K562 (cell line): ENCODE measurements around the gene SPINK9.

Experiments used
- EZH2 ChIP-seq: IDR thresholded peaks from 2 replicates; pipeline ENCODE4 v1.6.1; 2012; ENCODE audit warnings: low read depth, mild to moderate bottlenecking, inconsistent platforms, low read length, borderline replicate concordance
- KDM1A ChIP-seq, 2 experiments: fragments of 450-650 bp; IDR thresholded peaks; 2 replicates each; pipeline ENCODE4 v1.6.1; 2016; ENCODE audit warnings: mild to moderate bottlenecking in 2 of 2
- POLR2A ChIP-seq: fragments of 450-650 bp; conservative IDR thresholded peaks from 2 replicates; pipeline ENCODE4 v1.6.1; 2016
- RAD21 ChIP-seq, 2 experiments: fragments of 250-450 bp in 1 of 2; fragments of 450-650 bp in 1 of 2; sonication (Bioruptor Pico) in 1 of 2; formaldehyde crosslinking in 1 of 2; IDR thresholded peaks in 1 of 2; conservative IDR thresholded peaks in 1 of 2; 2 replicates each; pipeline versions ENCODE4 v1.4.0 to v1.8.0; 2020 to 2022; ENCODE audit warnings: mild to moderate bottlenecking in 2 of 2, moderate library complexity in 1 of 2
- RBM22 ChIP-seq: fragments of 200-400 bp; formaldehyde crosslinking; IDR thresholded peaks from 2 replicates; pipeline ENCODE4 v1.6.1; 2018; ENCODE audit warnings: low read length, low read depth; ENCODE audit not compliant: poor library complexity, severe bottlenecking
- SMAD4 ChIP-seq: fragments of 250-450 bp; sonication (Bioruptor Pico); conservative IDR thresholded peaks from 2 replicates; pipeline ENCODE4 v1.8.0; 2021; ENCODE audit warnings: inconsistent platforms, mild to moderate bottlenecking, moderate library complexity
- SRF ChIP-seq, 2 experiments: fragments of 250-450, 450-650 bp in 1 of 2; sonication (Bioruptor Pico) in 1 of 2; sonication (generic) in 1 of 2; formaldehyde crosslinking; IDR thresholded peaks; 2 replicates each; pipeline versions ENCODE4 v1.5.0 to v1.5.1; 2020 to 2022; ENCODE audit warnings: mild to moderate bottlenecking in 1 of 2, missing genetic modification reagents in 1 of 2
- ZNF316 ChIP-seq: fragments of 450-650 bp; IDR thresholded peaks from 2 replicates; pipeline ENCODE4 v1.6.1; 2016
- TF ChIP-seq, protein P1 (sequence below): sonication (generic); formaldehyde crosslinking; IDR thresholded peaks from 2 replicates; pipeline ENCODE4 v1.8.0; 2023; ENCODE audit warnings: missing genetic modification reagents, mild to moderate bottlenecking, borderline replicate concordance
- TF ChIP-seq, protein P2 (sequence below), 2 experiments: fragments of 450-650 bp in 1 of 2; sonication (generic) in 1 of 2; formaldehyde crosslinking in 1 of 2; IDR thresholded peaks in 1 of 2; conservative IDR thresholded peaks in 1 of 2; 2 replicates each; pipeline versions ENCODE4 v1.6.1 to v1.8.1; 2016 to 2023; ENCODE audit warnings: mild to moderate bottlenecking in 2 of 2, moderate library complexity in 2 of 2, inconsistent platforms in 1 of 2, missing genetic modification reagents in 1 of 2
- TF ChIP-seq, protein P3 (sequence below), 3 experiments: IDR thresholded peaks in 2 of 3; conservative IDR thresholded peaks in 1 of 3; 2 replicates each; pipeline ENCODE4 v1.5.1; 2011 to 2012; ENCODE audit warnings: low read length in 3 of 3, mild to moderate bottlenecking in 3 of 3, control low read depth in 2 of 3, improper control_type of control experiment in 1 of 3, inconsistent platforms in 1 of 3, low read depth in 1 of 3, mixed read lengths in 1 of 3, moderate library complexity in 1 of 3; ENCODE audit not compliant: insufficient read depth in 2 of 3
- TF ChIP-seq, protein P4 (sequence below): sonication (generic); formaldehyde crosslinking; IDR thresholded peaks from 2 replicates; pipeline ENCODE4 v1.4.0; 2020; ENCODE audit warnings: mild to moderate bottlenecking, missing genetic modification reagents
- TF ChIP-seq, protein P5 (sequence below), 2 experiments: fragments of 450-650 bp in 1 of 2; IDR thresholded peaks; 2 replicates each; pipeline ENCODE4 v1.6.1; 2011 to 2017; ENCODE audit warnings: low read depth in 2 of 2, antibody characterized with exemption in 1 of 2, borderline replicate concordance in 1 of 2, low read length in 1 of 2, mild to moderate bottlenecking in 1 of 2, mixed read lengths in 1 of 2; ENCODE audit not compliant: control insufficient read depth in 1 of 2
- TF ChIP-seq, protein P6 (sequence below): sonication (generic); formaldehyde crosslinking; IDR thresholded peaks from 2 replicates; pipeline ENCODE4 v1.8.1; 2022; ENCODE audit warnings: missing genetic modification reagents

DNA sequence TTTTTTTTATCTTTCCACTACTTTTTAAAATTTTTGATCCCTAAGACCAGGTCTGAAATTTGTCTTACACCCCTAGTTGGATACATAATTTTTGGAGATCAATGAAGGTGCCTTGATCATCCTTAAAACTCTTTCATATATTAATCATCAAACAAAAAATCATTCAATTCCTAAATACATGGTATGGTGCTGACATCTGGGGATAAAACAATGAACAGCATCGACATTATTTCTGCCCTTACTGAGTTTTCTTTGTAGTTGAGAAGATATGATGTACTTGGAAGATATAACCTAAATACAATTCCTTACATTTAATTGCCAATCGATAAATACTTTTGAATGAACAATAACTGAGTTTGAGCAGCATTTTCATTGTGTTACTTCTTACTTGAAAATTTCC, 18.3 kb downstream of the SPINK9 start:
- TF ChIP-seq, protein P1, sequence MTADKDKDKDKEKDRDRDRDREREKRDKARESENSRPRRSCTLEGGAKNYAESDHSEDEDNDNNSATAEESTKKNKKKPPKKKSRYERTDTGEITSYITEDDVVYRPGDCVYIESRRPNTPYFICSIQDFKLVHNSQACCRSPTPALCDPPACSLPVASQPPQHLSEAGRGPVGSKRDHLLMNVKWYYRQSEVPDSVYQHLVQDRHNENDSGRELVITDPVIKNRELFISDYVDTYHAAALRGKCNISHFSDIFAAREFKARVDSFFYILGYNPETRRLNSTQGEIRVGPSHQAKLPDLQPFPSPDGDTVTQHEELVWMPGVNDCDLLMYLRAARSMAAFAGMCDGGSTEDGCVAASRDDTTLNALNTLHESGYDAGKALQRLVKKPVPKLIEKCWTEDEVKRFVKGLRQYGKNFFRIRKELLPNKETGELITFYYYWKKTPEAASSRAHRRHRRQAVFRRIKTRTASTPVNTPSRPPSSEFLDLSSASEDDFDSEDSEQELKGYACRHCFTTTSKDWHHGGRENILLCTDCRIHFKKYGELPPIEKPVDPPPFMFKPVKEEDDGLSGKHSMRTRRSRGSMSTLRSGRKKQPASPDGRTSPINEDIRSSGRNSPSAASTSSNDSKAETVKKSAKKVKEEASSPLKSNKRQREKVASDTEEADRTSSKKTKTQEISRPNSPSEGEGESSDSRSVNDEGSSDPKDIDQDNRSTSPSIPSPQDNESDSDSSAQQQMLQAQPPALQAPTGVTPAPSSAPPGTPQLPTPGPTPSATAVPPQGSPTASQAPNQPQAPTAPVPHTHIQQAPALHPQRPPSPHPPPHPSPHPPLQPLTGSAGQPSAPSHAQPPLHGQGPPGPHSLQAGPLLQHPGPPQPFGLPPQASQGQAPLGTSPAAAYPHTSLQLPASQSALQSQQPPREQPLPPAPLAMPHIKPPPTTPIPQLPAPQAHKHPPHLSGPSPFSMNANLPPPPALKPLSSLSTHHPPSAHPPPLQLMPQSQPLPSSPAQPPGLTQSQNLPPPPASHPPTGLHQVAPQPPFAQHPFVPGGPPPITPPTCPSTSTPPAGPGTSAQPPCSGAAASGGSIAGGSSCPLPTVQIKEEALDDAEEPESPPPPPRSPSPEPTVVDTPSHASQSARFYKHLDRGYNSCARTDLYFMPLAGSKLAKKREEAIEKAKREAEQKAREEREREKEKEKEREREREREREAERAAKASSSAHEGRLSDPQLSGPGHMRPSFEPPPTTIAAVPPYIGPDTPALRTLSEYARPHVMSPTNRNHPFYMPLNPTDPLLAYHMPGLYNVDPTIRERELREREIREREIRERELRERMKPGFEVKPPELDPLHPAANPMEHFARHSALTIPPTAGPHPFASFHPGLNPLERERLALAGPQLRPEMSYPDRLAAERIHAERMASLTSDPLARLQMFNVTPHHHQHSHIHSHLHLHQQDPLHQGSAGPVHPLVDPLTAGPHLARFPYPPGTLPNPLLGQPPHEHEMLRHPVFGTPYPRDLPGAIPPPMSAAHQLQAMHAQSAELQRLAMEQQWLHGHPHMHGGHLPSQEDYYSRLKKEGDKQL (CRISPR knock-in tag), result no peak
- no peak for TF ChIP-seq RBM22
- TF ChIP-seq, protein P2, sequence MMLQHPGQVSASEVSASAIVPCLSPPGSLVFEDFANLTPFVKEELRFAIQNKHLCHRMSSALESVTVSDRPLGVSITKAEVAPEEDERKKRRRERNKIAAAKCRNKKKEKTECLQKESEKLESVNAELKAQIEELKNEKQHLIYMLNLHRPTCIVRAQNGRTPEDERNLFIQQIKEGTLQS (IDR thresholded peaks at IDR 0.05), result no peak
- TF ChIP-seq, protein P2 (CRISPR knock-in tag; conservative IDR thresholded peaks at IDR 0.05), result no peak
- no peak for TF ChIP-seq SMAD4
- no peak for TF ChIP-seq SRF (CRISPR knock-in tag; IDR thresholded peaks at IDR 0.05)
- no peak for TF ChIP-seq EZH2
- TF ChIP-seq ZNF316, result no peak
- TF ChIP-seq RAD21 (CRISPR knock-in tag; conservative IDR thresholded peaks at IDR 0.05 in 1 of 2, IDR thresholded peaks at IDR 0.05 in 1 of 2), result peak; percentile 23 to 69; a peak in 3 of 4 replicates
- TF ChIP-seq, protein P3, sequence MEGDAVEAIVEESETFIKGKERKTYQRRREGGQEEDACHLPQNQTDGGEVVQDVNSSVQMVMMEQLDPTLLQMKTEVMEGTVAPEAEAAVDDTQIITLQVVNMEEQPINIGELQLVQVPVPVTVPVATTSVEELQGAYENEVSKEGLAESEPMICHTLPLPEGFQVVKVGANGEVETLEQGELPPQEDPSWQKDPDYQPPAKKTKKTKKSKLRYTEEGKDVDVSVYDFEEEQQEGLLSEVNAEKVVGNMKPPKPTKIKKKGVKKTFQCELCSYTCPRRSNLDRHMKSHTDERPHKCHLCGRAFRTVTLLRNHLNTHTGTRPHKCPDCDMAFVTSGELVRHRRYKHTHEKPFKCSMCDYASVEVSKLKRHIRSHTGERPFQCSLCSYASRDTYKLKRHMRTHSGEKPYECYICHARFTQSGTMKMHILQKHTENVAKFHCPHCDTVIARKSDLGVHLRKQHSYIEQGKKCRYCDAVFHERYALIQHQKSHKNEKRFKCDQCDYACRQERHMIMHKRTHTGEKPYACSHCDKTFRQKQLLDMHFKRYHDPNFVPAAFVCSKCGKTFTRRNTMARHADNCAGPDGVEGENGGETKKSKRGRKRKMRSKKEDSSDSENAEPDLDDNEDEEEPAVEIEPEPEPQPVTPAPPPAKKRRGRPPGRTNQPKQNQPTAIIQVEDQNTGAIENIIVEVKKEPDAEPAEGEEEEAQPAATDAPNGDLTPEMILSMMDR (IDR thresholded peaks at IDR 0.05 in 2 of 3, conservative IDR thresholded peaks at IDR 0.05 in 1 of 3; ENCODE audit: insufficient read depth in 2 of 3, low read depth in 1 of 3, low read length in 3 of 3), result peak in 1 of 3 experiments; percentile 38; a peak in 2 of 6 replicates
- TF ChIP-seq, protein P4, sequence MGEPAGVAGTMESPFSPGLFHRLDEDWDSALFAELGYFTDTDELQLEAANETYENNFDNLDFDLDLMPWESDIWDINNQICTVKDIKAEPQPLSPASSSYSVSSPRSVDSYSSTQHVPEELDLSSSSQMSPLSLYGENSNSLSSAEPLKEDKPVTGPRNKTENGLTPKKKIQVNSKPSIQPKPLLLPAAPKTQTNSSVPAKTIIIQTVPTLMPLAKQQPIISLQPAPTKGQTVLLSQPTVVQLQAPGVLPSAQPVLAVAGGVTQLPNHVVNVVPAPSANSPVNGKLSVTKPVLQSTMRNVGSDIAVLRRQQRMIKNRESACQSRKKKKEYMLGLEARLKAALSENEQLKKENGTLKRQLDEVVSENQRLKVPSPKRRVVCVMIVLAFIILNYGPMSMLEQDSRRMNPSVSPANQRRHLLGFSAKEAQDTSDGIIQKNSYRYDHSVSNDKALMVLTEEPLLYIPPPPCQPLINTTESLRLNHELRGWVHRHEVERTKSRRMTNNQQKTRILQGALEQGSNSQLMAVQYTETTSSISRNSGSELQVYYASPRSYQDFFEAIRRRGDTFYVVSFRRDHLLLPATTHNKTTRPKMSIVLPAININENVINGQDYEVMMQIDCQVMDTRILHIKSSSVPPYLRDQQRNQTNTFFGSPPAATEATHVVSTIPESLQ, result no peak
- TF ChIP-seq, protein P5, sequence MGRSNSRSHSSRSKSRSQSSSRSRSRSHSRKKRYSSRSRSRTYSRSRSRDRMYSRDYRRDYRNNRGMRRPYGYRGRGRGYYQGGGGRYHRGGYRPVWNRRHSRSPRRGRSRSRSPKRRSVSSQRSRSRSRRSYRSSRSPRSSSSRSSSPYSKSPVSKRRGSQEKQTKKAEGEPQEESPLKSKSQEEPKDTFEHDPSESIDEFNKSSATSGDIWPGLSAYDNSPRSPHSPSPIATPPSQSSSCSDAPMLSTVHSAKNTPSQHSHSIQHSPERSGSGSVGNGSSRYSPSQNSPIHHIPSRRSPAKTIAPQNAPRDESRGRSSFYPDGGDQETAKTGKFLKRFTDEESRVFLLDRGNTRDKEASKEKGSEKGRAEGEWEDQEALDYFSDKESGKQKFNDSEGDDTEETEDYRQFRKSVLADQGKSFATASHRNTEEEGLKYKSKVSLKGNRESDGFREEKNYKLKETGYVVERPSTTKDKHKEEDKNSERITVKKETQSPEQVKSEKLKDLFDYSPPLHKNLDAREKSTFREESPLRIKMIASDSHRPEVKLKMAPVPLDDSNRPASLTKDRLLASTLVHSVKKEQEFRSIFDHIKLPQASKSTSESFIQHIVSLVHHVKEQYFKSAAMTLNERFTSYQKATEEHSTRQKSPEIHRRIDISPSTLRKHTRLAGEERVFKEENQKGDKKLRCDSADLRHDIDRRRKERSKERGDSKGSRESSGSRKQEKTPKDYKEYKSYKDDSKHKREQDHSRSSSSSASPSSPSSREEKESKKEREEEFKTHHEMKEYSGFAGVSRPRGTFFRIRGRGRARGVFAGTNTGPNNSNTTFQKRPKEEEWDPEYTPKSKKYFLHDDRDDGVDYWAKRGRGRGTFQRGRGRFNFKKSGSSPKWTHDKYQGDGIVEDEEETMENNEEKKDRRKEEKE (IDR thresholded peaks at IDR 0.05; ENCODE audit: borderline replicate concordance in 1 of 2, control insufficient read depth in 1 of 2, low read depth in 2 of 2, low read length in 1 of 2), result no peak
- TF ChIP-seq, protein P6, sequence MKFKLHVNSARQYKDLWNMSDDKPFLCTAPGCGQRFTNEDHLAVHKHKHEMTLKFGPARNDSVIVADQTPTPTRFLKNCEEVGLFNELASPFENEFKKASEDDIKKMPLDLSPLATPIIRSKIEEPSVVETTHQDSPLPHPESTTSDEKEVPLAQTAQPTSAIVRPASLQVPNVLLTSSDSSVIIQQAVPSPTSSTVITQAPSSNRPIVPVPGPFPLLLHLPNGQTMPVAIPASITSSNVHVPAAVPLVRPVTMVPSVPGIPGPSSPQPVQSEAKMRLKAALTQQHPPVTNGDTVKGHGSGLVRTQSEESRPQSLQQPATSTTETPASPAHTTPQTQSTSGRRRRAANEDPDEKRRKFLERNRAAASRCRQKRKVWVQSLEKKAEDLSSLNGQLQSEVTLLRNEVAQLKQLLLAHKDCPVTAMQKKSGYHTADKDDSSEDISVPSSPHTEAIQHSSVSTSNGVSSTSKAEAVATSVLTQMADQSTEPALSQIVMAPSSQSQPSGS (CRISPR knock-in tag), result no peak
- TF ChIP-seq POLR2A, result no peak
- no peak for TF ChIP-seq KDM1A (IDR thresholded peaks at IDR 0.05)
